GM12878 (cell line): ENCODE results near the gene LRFN2. TPM values are rescaled to one million over a fixed set of nuclear protein-coding genes. Genes with fewer than 3 reads are reported as not detected.

Experiments
- ATAC-seq: fragments of 200-7000 bp; cut with Tn5 transposase; 3 replicates; pipeline ENCODE4 v1.9.1; 2020; ENCODE audit warnings: mild to moderate bottlenecking, moderate library complexity
- BruUV-seq: library from RNA; stranded (reverse); fragments of 400-500 nt; replicated peaks from 2 replicates; lab custom pipeline; 2021; lab: Mats Ljungman, UMichigan
- CTCF ChIA-PET: fragments of 300-600 bp; sonication (Branson Sonifier 250); formaldehyde crosslinking; extraction: SDS; loops from one replicate; lab custom pipeline; 2021; ENCODE audit warnings: inconsistent platforms; lab: Yijun Ruan, JAX
- POLR2A ChIA-PET: fragments of 350-600 bp; formaldehyde crosslinking; extraction: SDS; loops from one replicate; lab custom pipeline; 2021; ENCODE audit warnings: inconsistent platforms; lab: Charles Lee
- RAD21 ChIA-PET: fragments of 300-600 bp; sonication (Branson Sonifier 250); formaldehyde crosslinking; loops from one replicate; lab custom pipeline; 2023; ENCODE audit warnings: antibody characterized with exemption; ENCODE audit not compliant: unreplicated experiment; lab: Charles Lee
- SMC1A ChIA-PET: fragments of 300-600 bp; sonication (Branson Sonifier 250); formaldehyde crosslinking; loops from one replicate; lab custom pipeline; 2023; ENCODE audit not compliant: unreplicated experiment, uncharacterized antibody; lab: Charles Lee
- DNase-seq: peaks from one replicate; pipeline ENCODE4 v3.0.0-alpha.2; 2011; ENCODE audit warnings: low read depth, low spot score
- FAIRE-seq: peaks from 3 replicates; lab custom pipeline; 2011; peaks lifted over from hg19 to GRCh38; lab: Jason Lieb, UNC
- H2AFZ ChIP-seq: 2 replicates; pipeline ENCODE4 v1.6.0; 2011; ENCODE audit warnings: low read depth, low read length, control low read depth; ENCODE audit not compliant: control insufficient read depth
- H3K27ac ChIP-seq: 2 replicates; pipeline ENCODE4 v1.5.1; 2011; ENCODE audit warnings: control low read depth; ENCODE audit not compliant: control insufficient read depth, insufficient read depth
- H3K27me3 ChIP-seq, 2 experiments: replicated peaks in 1 of 2; 2 replicates each; pipeline versions ENCODE4 v1.6.0 to v1.6.1; 2011; ENCODE audit warnings: low read length in 1 of 2; ENCODE audit not compliant: control insufficient read depth in 2 of 2, insufficient read depth in 2 of 2
- H3K36me3 ChIP-seq, 2 experiments: 2 replicates each; pipeline ENCODE4 v1.5.1; 2011; ENCODE audit warnings: low read length in 1 of 2; ENCODE audit not compliant: control insufficient read depth in 2 of 2, insufficient read depth in 2 of 2
- H3K4me1 ChIP-seq: 2 replicates; pipeline ENCODE4 v1.6.1; 2011; ENCODE audit warnings: mild to moderate bottlenecking, low read length, moderate library complexity, mixed read lengths; ENCODE audit not compliant: control insufficient read depth, insufficient read depth
- H3K4me2 ChIP-seq: 2 replicates; pipeline ENCODE4 v1.6.0; 2011; ENCODE audit warnings: control low read depth; ENCODE audit not compliant: control insufficient read depth, insufficient read depth
- H3K4me3 ChIP-seq: fragments of 200-600 bp; sonication (generic); 2 replicates; pipeline ENCODE4 v1.5.1; 2016
- H3K79me2 ChIP-seq: 2 replicates; pipeline ENCODE4 v1.6.0; 2011; ENCODE audit warnings: low read length; ENCODE audit not compliant: control insufficient read depth, insufficient read depth
- H3K9ac ChIP-seq: 2 replicates; pipeline ENCODE4 v1.8.0; 2011; ENCODE audit warnings: low read length, control low read depth, mixed read lengths; ENCODE audit not compliant: control insufficient read depth, insufficient read depth
- H3K9me3 ChIP-seq: replicated peaks from 3 replicates; pipeline ENCODE4 v1.5.1; 2011; ENCODE audit warnings: mild to moderate bottlenecking, low read length; ENCODE audit not compliant: control insufficient read depth, insufficient read depth
- H4K20me1 ChIP-seq: 2 replicates; pipeline ENCODE4 v1.6.0; 2011; ENCODE audit not compliant: control insufficient read depth, insufficient read depth
- MYC ChIP-seq: IDR thresholded peaks from 2 replicates; pipeline ENCODE4 v1.6.1; 2011; ENCODE audit warnings: mild to moderate bottlenecking, low read length, moderate library complexity, inconsistent platforms; ENCODE audit not compliant: insufficient read depth, insufficient replicate concordance, insufficient read length, severe bottlenecking
- NR2C2 ChIP-seq: IDR thresholded peaks from 2 replicates; pipeline ENCODE4 v1.6.1; 2011; ENCODE audit warnings: borderline replicate concordance, low read depth; ENCODE audit not compliant: control insufficient read depth, insufficient read length
- WGBS: methylation state at CpG from one replicate; pipeline ENCODE4 v1.1.6; 2016; ENCODE audit warnings: low lambda C conversion rate; ENCODE audit not compliant: insufficient replicate concordance, insufficient coverage; ENCODE audit errors: missing lambda C conversion rate; 5-methylcytosine and 5-hydroxymethylcytosine counted together
- in situ Hi-C: fragments of 300-500 bp; cut with MboI; formaldehyde crosslinking; loops from 9 replicates; pipeline ENCODE4 v1.14.3; 2018; ENCODE audit warnings: mixed read lengths
- intact Hi-C: fragments of 100-400 bp; cut with micrococcal nuclease; formaldehyde crosslinking; loops from one replicate; pipeline ENCODE4 v1.14.2; 2022; ENCODE audit not compliant: unreplicated experiment
- polyA plus RNA-seq, 11 experiments: library from polyadenylated mRNA; depleted of rRNA in 4 of 11; unstranded in 6 of 11; stranded (reverse) in 5 of 11; fragments of >200 nt; fragmentation: Nextera tagmentation in 4 of 11; fragmentation: Illumina TruSeq in 1 of 11; extraction: Ambion mirVana in 4 of 11; extraction: Trizol in 1 of 11; gene quantifications; 1 replicate in 1 of 11; 2 replicates in 10 of 11; pipeline versions ENCODE4 v1.2.1 to v1.2.3, GENCODE V29; 2011 to 2016; ENCODE audit warnings: inconsistent platforms in 2 of 11, missing spikeins in 2 of 11, low read depth in 1 of 11
- total RNA-seq, 4 experiments: library from RNA; depleted of rRNA in 3 of 4; stranded (reverse); fragments of >200 nt in 3 of 4; fragmentation: Illumina TruSeq in 1 of 4; extraction: Trizol in 1 of 4; gene quantifications; 2 replicates each; pipeline versions ENCODE4 v1.2.1 to v1.2.3, GENCODE V29; 2013 to 2021
- TF ChIP-seq, protein P1 (sequence below): IDR thresholded peaks from 2 replicates; pipeline ENCODE4 v1.6.1; 2011; ENCODE audit warnings: mild to moderate bottlenecking, low read depth, low read length, moderate library complexity; ENCODE audit not compliant: insufficient replicate concordance
- TF ChIP-seq, protein P2 (sequence below): IDR thresholded peaks from 2 replicates; pipeline ENCODE4 v1.6.1; 2011; ENCODE audit warnings: borderline replicate concordance, low read depth, mild to moderate bottlenecking, moderate library complexity, low read length; ENCODE audit not compliant: insufficient read depth, poor library complexity, severe bottlenecking
- TF ChIP-seq, protein P3 (sequence below): fragments of 450-650 bp; IDR thresholded peaks from 2 replicates; pipeline ENCODE4 v1.6.1; 2018; ENCODE audit warnings: borderline replicate concordance, mild to moderate bottlenecking; ENCODE audit not compliant: partially characterized antibody

The LRFN2 gene
- total and polyA plus RNA-seq, 10 of the 15 experiments (the other 5 are each of a cell fraction or from before 2014, with no cell fraction given): not detected

DNA sequence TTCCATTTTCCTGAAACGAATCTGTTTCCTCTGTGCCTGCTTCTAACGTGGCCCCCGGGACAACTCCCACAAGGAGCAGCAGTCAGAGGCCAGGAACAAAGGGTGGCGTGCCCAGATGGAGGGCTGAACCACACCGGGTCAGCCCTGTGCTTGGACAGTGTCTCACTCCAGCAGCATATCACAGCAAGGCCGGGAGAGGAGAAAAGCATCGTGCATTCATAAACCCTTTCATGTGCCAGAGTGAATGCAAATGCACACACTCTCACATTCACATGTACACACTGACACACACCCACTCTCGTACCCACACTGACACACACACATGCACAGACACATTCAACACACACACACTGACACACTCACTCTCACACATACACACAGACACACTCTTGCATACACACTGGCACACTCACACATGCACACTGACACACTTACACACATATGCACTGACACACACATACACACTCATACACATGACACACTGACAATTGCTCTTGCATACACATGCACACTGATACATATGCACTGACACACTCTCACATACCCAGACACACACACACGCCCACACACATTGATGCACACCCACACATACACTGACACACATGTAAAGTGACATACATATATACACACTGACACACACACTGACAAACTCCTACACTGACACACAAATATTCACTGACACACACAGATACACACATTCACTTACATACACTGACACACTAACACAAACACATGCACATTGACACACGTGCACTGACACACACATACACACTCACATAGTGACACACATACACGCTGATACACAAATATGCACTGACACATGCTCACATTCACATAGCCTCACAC is 237.0 kb downstream of the LRFN2 start:
- DNase-seq: no peak
- POLR2A ChIA-PET: no interaction called here
- RAD21 ChIA-PET: no interaction called here
- no peaks in the 10 kb centered on the region for H3K36me3 ChIP-seq
- TF ChIP-seq MYC: no peak
- TF ChIP-seq, protein P1, sequence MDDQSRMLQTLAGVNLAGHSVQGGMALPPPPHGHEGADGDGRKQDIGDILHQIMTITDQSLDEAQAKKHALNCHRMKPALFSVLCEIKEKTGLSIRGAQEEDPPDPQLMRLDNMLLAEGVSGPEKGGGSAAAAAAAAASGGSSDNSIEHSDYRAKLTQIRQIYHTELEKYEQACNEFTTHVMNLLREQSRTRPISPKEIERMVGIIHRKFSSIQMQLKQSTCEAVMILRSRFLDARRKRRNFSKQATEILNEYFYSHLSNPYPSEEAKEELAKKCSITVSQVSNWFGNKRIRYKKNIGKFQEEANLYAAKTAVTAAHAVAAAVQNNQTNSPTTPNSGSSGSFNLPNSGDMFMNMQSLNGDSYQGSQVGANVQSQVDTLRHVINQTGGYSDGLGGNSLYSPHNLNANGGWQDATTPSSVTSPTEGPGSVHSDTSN: peak; percentile 0
- TF ChIP-seq, protein P2, sequence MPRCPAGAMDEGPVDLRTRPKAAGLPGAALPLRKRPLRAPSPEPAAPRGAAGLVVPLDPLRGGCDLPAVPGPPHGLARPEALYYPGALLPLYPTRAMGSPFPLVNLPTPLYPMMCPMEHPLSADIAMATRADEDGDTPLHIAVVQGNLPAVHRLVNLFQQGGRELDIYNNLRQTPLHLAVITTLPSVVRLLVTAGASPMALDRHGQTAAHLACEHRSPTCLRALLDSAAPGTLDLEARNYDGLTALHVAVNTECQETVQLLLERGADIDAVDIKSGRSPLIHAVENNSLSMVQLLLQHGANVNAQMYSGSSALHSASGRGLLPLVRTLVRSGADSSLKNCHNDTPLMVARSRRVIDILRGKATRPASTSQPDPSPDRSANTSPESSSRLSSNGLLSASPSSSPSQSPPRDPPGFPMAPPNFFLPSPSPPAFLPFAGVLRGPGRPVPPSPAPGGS: peak; percentile 66
- TF ChIP-seq, protein P3, sequence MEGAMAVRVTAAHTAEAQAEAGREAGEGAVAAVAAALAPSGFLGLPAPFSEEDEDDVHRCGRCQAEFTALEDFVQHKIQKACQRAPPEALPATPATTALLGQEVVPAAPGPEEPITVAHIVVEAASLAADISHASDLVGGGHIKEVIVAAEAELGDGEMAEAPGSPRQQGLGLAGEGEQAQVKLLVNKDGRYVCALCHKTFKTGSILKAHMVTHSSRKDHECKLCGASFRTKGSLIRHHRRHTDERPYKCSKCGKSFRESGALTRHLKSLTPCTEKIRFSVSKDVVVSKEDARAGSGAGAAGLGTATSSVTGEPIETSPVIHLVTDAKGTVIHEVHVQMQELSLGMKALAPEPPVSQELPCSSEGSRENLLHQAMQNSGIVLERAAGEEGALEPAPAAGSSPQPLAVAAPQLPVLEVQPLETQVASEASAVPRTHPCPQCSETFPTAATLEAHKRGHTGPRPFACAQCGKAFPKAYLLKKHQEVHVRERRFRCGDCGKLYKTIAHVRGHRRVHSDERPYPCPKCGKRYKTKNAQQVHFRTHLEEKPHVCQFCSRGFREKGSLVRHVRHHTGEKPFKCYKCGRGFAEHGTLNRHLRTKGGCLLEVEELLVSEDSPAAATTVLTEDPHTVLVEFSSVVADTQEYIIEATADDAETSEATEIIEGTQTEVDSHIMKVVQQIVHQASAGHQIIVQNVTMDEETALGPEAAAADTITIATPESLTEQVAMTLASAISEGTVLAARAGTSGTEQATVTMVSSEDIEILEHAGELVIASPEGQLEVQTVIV: peak; percentile 31
- TF ChIP-seq NR2C2: peak; percentile 36
- ATAC-seq: no peak
- FAIRE-seq: peak; percentile 71
- H3K4me2 ChIP-seq: no peak overlapping the region
- no TSS peak for BruUV-seq
- in situ Hi-C loops: no loop called here
- CTCF ChIA-PET: no interaction called here
- H4K20me1 ChIP-seq: no peaks in the 10 kb centered on the region
- SMC1A ChIA-PET: no interaction called here
- H3K9ac ChIP-seq: no peak overlapping the region
- no peaks in the 10 kb centered on the region; a peak in 1 of 4 replicates for H3K27me3 ChIP-seq
- H3K4me1 ChIP-seq: no peaks in the 10 kb centered on the region
- no peaks in the 10 kb centered on the region for H3K9me3 ChIP-seq
- H3K4me3 ChIP-seq: no peak overlapping the region
- H3K27ac ChIP-seq: no peak overlapping the region
- WGBS: 36% methylated on average over 11 of the region's 11 CpGs
- intact Hi-C loops: no loop called here
- no peak overlapping the region for H2AFZ ChIP-seq
- no peaks in the 10 kb centered on the region for H3K79me2 ChIP-seq
